Smooth muscle cell (in vitro differentiated cells): ENCODE data around the gene PYGB. TPM values are rescaled to one million over a fixed set of nuclear protein-coding genes. Genes with fewer than 3 reads are reported as not detected.

Source experiments
- DNase-seq: peaks from one replicate; lab custom pipeline; 2025; ENCODE audit not compliant: unreplicated experiment; lab: John Stamatoyannopoulos, UW
- H2AFZ ChIP-seq: fragments of 200-600 bp; sonication (generic); 2 replicates; pipeline ENCODE4 v1.6.0; 2016; ENCODE audit warnings: antibody characterized with exemption, low read depth, mild to moderate bottlenecking
- H3F3A ChIP-seq: fragments of 200-600 bp; sonication (generic); 2 replicates; pipeline ENCODE4 v1.6.0; 2017; ENCODE audit warnings: antibody characterized with exemption, low read depth
- H3K27ac ChIP-seq: fragments of 200-600 bp; sonication (generic); 2 replicates; pipeline ENCODE4 v1.5.1; 2016; ENCODE audit warnings: low read depth, mild to moderate bottlenecking
- H3K27me3 ChIP-seq: fragments of 200-600 bp; sonication (generic); 2 replicates; pipeline ENCODE4 v1.6.1; 2016; ENCODE audit warnings: low read depth, mild to moderate bottlenecking
- H3K36me3 ChIP-seq: fragments of 200-600 bp; sonication (generic); 2 replicates; pipeline ENCODE4 v1.5.1; 2016; ENCODE audit warnings: low read depth
- H3K4me1 ChIP-seq: fragments of 200-600 bp; sonication (generic); 2 replicates; pipeline ENCODE4 v1.5.1; 2016; ENCODE audit warnings: low read depth
- H3K4me2 ChIP-seq: fragments of 200-600 bp; sonication (generic); 2 replicates; pipeline ENCODE4 v1.6.0; 2016; ENCODE audit warnings: mild to moderate bottlenecking
- H3K4me3 ChIP-seq: fragments of 200-600 bp; sonication (generic); 2 replicates; pipeline ENCODE4 v1.5.1; 2016; ENCODE audit warnings: mild to moderate bottlenecking
- H3K79me2 ChIP-seq: fragments of 200-600 bp; sonication (generic); 2 replicates; pipeline ENCODE4 v1.6.0; 2016; ENCODE audit warnings: low read depth, mild to moderate bottlenecking
- H3K9ac ChIP-seq: fragments of 200-600 bp; sonication (generic); 2 replicates; pipeline ENCODE4 v1.6.0; 2016; ENCODE audit warnings: low read depth
- H3K9me3 ChIP-seq: fragments of 200-600 bp; sonication (generic); replicated peaks from 2 replicates; pipeline ENCODE4 v1.5.1; 2016; ENCODE audit warnings: low read depth
- H4K20me1 ChIP-seq: fragments of 200-600 bp; sonication (generic); 2 replicates; pipeline ENCODE4 v1.6.0; 2016; ENCODE audit warnings: low read depth
- CTCF ChIP-seq: fragments of 200-600 bp; sonication (generic); IDR thresholded peaks from 2 replicates; pipeline ENCODE4 v1.5.1; 2017; ENCODE audit warnings: borderline replicate concordance, mild to moderate bottlenecking, antibody characterized with exemption; ENCODE audit not compliant: insufficient read depth, poor library complexity, severe bottlenecking
- WGBS: methylation state at CpG from one replicate; pipeline ENCODE4 v1.1.7; 2016; ENCODE audit warnings: low lambda C conversion rate; 5-methylcytosine and 5-hydroxymethylcytosine counted together
- polyA plus RNA-seq: library from polyadenylated mRNA; unstranded; fragments of >200 nt; fragmentation: Nextera tagmentation; extraction: Ambion mirVana; gene quantifications from 2 replicates; pipeline ENCODE4 v1.2.1, GENCODE V29; 2016
- total RNA-seq: library from RNA; depleted of rRNA; stranded (reverse); fragments of >200 nt; gene quantifications from 2 replicates; pipeline ENCODE4 v1.2.3, GENCODE V29; 2014

The PYGB gene
- total and polyA plus RNA-seq, 2 experiments from 2014 or later = 31.8 to 39.4 TPM

GRCh38 chr20:25278636-25279361 is 30.9 kb downstream of the PYGB start:
- Histone ChIP-seq H3K27ac (no peak overlapping the region), H3K4me3 (no peak overlapping the region), H4K20me1 (no peaks in the 10 kb centered on the region), H3K4me1 (no peaks in the 10 kb centered on the region), H3K36me3 (no peaks in the 10 kb centered on the region), H3K9me3 (no peaks in the 10 kb centered on the region), H3K9ac (no peak overlapping the region), H2AFZ (no peak overlapping the region), H3K4me2 (no peak overlapping the region), H3F3A (no peaks in the 10 kb centered on the region), H3K79me2 (no peaks in the 10 kb centered on the region), H3K27me3 (no peaks in the 10 kb centered on the region)
- no peak for TF ChIP-seq CTCF
- WGBS = 96% methylated on average over 24 of the region's 26 CpGs
- DNase-seq = no peak

GRCh38 chr20:25279403-25279802 is 31.5 kb downstream of the PYGB start:
- Histone ChIP-seq H3K27me3 (no peaks in the 10 kb centered on the region), H3K9ac (no peak overlapping the region), H3K79me2 (no peaks in the 10 kb centered on the region), H3K36me3 (no peaks in the 10 kb centered on the region), H3K4me3 (no peak overlapping the region), H4K20me1 (no peaks in the 10 kb centered on the region), H3K27ac (no peak overlapping the region), H2AFZ (no peak overlapping the region), H3F3A (no peaks in the 10 kb centered on the region), H3K9me3 (no peaks in the 10 kb centered on the region), H3K4me2 (no peak overlapping the region), H3K4me1 (no peaks in the 10 kb centered on the region)
- no peak for TF ChIP-seq CTCF
- WGBS = 82% methylated on average over 9 of the region's 9 CpGs
- DNase-seq = no peak

GRCh38 chr20:25280051-25280573 is 32.2 kb downstream of the PYGB start:
- Histone ChIP-seq H3K9me3 (no peaks in the 10 kb centered on the region), H3K4me3 (no peak overlapping the region), H3K36me3 (no peaks in the 10 kb centered on the region), H3F3A (no peaks in the 10 kb centered on the region), H3K9ac (no peak overlapping the region), H3K79me2 (no peaks in the 10 kb centered on the region), H3K4me2 (no peak overlapping the region), H3K4me1 (no peaks in the 10 kb centered on the region), H4K20me1 (no peaks in the 10 kb centered on the region), H2AFZ (no peak overlapping the region), H3K27ac (no peak overlapping the region), H3K27me3 (no peaks in the 10 kb centered on the region)
- WGBS = 98% methylated on average over 15 of the region's 15 CpGs
- DNase-seq = no peak
- no peak for TF ChIP-seq CTCF
